IMR-90 (cell line): ENCODE measurements around the gene IL23R.

ENCODE experiments used
- BHLHE40 ChIP-seq: fragments of 150-350 bp; IDR thresholded peaks from 2 replicates; pipeline ENCODE4 v1.6.1; 2016; ENCODE audit warnings: mild to moderate bottlenecking, low read depth, low read length
- CEBPB ChIP-seq: IDR thresholded peaks from 2 replicates; pipeline ENCODE4 v1.6.1; 2012; ENCODE audit warnings: low read depth, low read length, improper control_type of control experiment
- CHD1 ChIP-seq: IDR thresholded peaks from 2 replicates; pipeline ENCODE4 v1.6.1; 2012; ENCODE audit warnings: low read depth, low read length, improper control_type of control experiment
- CTCF ChIP-seq: conservative IDR thresholded peaks from 2 replicates; pipeline ENCODE4 v1.5.1; 2012; ENCODE audit warnings: mild to moderate bottlenecking, low read depth, low read length, improper control_type of control experiment
- MAFK ChIP-seq: IDR thresholded peaks from 2 replicates; pipeline ENCODE4 v1.6.1; 2012; ENCODE audit warnings: low read depth, low read length, improper control_type of control experiment
- NFE2L2 ChIP-seq: fragments of 150-350 bp; IDR thresholded peaks from 2 replicates; pipeline ENCODE4 v1.6.1; 2016; ENCODE audit warnings: low read depth, mild to moderate bottlenecking, low read length
- POLR2A ChIP-seq: IDR thresholded peaks from 2 replicates; pipeline ENCODE4 v1.6.1; 2012; ENCODE audit warnings: mild to moderate bottlenecking, low read depth, low read length
- RAD21 ChIP-seq: IDR thresholded peaks from 2 replicates; pipeline ENCODE4 v1.6.1; 2012; ENCODE audit warnings: low read length, improper control_type of control experiment
- RCOR1 ChIP-seq: IDR thresholded peaks from 2 replicates; pipeline ENCODE4 v1.6.1; 2012; ENCODE audit warnings: mild to moderate bottlenecking, low read length, improper control_type of control experiment; ENCODE audit not compliant: insufficient replicate concordance
- RFX5 ChIP-seq: IDR thresholded peaks from 2 replicates; pipeline ENCODE4 v1.8.0; 2012; ENCODE audit warnings: low read depth, mild to moderate bottlenecking, low read length, moderate library complexity
- SMC3 ChIP-seq: fragments of 150-350 bp; IDR thresholded peaks from 2 replicates; pipeline ENCODE4 v1.6.1; 2016; ENCODE audit warnings: low read depth, mild to moderate bottlenecking, antibody characterized with exemption, low read length, moderate library complexity
- USF2 ChIP-seq: fragments of 150-350 bp; IDR thresholded peaks from 2 replicates; pipeline ENCODE4 v1.6.1; 2017; ENCODE audit warnings: mild to moderate bottlenecking, antibody characterized with exemption, low read length, low read depth

GRCh38 chr1:67194209-67194863 is 28.1 kb downstream of the IL23R start:
- TF ChIP-seq POLR2A = no peak
- no peak for TF ChIP-seq CTCF
- TF ChIP-seq RFX5 = no peak
- no peak for TF ChIP-seq CHD1
- TF ChIP-seq RAD21 = no peak
- no peak for TF ChIP-seq BHLHE40
- TF ChIP-seq SMC3 = no peak
- TF ChIP-seq RCOR1 = no peak
- TF ChIP-seq NFE2L2 = no peak
- TF ChIP-seq CEBPB = no peak
- TF ChIP-seq USF2 = no peak
- no peak for TF ChIP-seq MAFK
